Measurements from ENCODE around the gene HTR3D.

DNA sequence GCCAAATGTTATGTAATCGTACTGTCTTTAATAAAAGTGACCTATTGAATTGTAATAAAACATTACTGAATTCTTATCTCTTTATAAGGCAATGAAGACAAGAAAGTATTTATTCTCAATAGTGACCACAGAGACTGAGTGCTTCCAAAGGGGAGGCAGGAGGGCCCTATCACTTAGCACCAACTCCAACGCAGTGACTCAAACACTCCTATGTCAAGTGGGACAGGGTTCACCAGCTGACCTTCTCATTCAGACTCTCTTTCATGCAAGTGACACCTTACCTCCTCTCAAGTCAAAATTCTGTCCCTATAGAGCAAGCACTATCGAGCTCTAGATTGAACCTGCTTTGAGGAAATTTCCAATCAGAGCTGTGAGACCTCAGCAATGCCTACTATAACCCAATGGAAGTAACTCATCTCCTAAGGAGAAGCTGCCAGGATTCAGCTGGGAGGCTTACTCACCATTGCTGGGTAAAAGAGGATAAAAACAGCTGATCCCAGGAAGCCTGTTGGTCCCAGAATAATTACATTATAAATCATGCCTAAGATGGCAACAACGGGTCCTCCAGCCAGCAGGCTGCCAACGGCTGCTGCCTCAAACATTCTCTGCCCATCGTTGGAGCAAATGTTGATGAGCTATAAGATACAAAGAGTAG lies 49.4 kb upstream of the HTR3D start:
- TF ChIP-seq, protein P1, sequence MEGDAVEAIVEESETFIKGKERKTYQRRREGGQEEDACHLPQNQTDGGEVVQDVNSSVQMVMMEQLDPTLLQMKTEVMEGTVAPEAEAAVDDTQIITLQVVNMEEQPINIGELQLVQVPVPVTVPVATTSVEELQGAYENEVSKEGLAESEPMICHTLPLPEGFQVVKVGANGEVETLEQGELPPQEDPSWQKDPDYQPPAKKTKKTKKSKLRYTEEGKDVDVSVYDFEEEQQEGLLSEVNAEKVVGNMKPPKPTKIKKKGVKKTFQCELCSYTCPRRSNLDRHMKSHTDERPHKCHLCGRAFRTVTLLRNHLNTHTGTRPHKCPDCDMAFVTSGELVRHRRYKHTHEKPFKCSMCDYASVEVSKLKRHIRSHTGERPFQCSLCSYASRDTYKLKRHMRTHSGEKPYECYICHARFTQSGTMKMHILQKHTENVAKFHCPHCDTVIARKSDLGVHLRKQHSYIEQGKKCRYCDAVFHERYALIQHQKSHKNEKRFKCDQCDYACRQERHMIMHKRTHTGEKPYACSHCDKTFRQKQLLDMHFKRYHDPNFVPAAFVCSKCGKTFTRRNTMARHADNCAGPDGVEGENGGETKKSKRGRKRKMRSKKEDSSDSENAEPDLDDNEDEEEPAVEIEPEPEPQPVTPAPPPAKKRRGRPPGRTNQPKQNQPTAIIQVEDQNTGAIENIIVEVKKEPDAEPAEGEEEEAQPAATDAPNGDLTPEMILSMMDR (IDR thresholded peaks at IDR 0.05) = no peak
- no peak for TF ChIP-seq POLR2AphosphoS5 (IDR thresholded peaks at IDR 0.05)
- no peak for TF ChIP-seq POLR2A (IDR thresholded peaks at IDR 0.05)
- TF ChIP-seq EP300 (IDR thresholded peaks at IDR 0.05; ENCODE audit: low read depth) = no peak

Measured in transverse colon (tissue), 4 donors.